ENCODE measurements around the gene TASOR.

The TASOR gene

DNA sequence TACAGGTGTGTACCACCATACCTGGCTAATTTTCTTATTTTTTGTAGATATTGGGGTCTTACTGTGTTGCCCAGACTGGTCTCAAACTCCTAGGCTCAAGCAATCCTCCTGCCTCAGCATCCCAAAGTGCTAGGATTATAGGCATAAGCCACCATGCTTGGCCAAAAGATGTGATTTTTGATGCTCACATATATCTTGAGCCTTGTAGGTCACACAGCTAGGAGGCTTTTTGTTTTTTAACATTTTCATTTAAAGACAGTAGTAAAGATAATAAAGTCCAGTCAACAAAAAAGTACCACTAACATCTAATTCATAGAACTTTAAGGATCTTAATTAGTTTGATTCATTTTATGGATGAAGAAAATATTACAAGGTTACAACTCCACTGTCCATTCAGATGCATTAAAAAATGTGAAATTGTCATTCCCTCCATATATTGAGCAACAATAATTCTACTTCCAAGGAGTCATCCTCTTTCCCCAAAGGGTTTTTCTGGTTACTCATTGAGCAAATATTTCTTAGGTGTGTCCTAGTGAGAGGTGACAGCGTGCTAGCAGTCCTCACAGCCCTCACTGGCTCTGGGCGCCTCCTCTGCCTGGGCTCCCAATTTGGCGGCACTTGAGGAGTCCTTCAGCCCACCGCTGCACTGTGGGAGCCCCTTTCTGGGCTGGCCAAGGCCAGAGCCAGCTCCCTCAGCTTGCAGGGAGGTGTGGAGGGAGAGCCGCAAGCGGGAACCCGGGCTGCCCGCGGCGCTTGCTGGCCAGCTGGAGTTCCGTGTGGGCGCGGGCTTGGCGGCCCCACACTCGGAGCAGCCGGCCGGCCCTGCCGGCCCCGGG is 8.3 kb upstream of the TASOR start:
- H3K9ac ChIP-seq (ENCODE audit: low read length) = no peak overlapping the region
- no peaks in the 10 kb centered on the region for H3K79me2 ChIP-seq (ENCODE audit: control insufficient read depth, insufficient read depth, low read length)
- H4K5ac ChIP-seq (ENCODE audit: low read length) = no peak overlapping the region
- no peaks in the 10 kb centered on the region for H3K36me3 ChIP-seq (ENCODE audit: control insufficient read depth, insufficient read depth, low read length)
- no peak overlapping the region for H2BK15ac ChIP-seq (replicated peaks; ENCODE audit: low read depth)
- no CpG with 5 or more reads among the region's 19 CpGs for WGBS (ENCODE audit: extremely low coverage, insufficient coverage, low lambda C conversion rate)
- no peaks in the 10 kb centered on the region for H3K27me3 ChIP-seq (ENCODE audit: insufficient read depth, low read length, poor library complexity)
- no peak overlapping the region for H3K4me2 ChIP-seq (ENCODE audit: low read length)
- no peak overlapping the region for H3K18ac ChIP-seq (ENCODE audit: low read length)
- H3K79me1 ChIP-seq (ENCODE audit: low read length) = no peaks in the 10 kb centered on the region
- no peak overlapping the region for H4K8ac ChIP-seq (ENCODE audit: low read depth, low read length)
- H3K23ac ChIP-seq (ENCODE audit: low read length) = no peak overlapping the region
- H3K4ac ChIP-seq (ENCODE audit: low read depth, low read length) = no peak overlapping the region
- H2AK5ac ChIP-seq (ENCODE audit: low read length) = no peak overlapping the region
- H3K27ac ChIP-seq (ENCODE audit: low read depth, low read length) = no peak overlapping the region
- no peak overlapping the region for H2BK120ac ChIP-seq (ENCODE audit: low read depth, low read length)
- H3K4me1 ChIP-seq (ENCODE audit: control insufficient read depth, low read depth, low read length) = no peaks in the 10 kb centered on the region
- no peak overlapping the region for H2BK5ac ChIP-seq (ENCODE audit: low read length)
- no peak overlapping the region for H3K4me3 ChIP-seq (ENCODE audit: low read length)
- no peak for DNase-seq
- H3K56ac ChIP-seq (ENCODE audit: low read length) = no peak overlapping the region

DNA sequence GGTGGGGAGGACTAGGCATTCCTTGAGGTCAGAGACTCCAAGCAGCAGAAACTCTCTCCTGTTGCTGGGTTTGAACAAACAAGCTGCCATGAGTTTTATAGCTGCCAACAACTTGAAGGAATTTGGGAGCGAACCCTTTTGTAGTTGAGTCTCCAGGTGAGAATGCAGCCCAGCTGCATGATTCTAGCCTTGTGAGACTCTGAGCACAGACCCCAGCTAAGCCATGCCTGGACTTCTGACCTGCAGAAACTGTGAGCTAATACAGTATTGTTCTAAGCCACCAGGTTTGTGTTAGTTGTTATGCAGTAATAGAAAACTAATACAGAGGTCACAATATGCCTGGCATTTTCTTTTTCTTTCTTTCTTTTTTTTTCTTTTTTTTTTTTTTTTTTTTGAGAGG is 6.2 kb upstream of the TASOR start:
- H3K79me1 ChIP-seq (ENCODE audit: low read length) = no peaks in the 10 kb centered on the region
- no peak overlapping the region for H2BK15ac ChIP-seq (replicated peaks; ENCODE audit: low read depth)
- no peak overlapping the region for H4K5ac ChIP-seq (ENCODE audit: low read length)
- DNase-seq = no peak
- H3K4me3 ChIP-seq (ENCODE audit: low read length) = no peak overlapping the region
- H2AK5ac ChIP-seq (ENCODE audit: low read length) = no peak overlapping the region
- H3K4me2 ChIP-seq (ENCODE audit: low read length) = no peak overlapping the region
- WGBS (ENCODE audit: extremely low coverage, insufficient coverage, low lambda C conversion rate) = no CpG with 5 or more reads among the region's 1 CpG
- H4K8ac ChIP-seq (ENCODE audit: low read depth, low read length) = no peak overlapping the region
- H2BK5ac ChIP-seq (ENCODE audit: low read length) = no peak overlapping the region
- no peaks in the 10 kb centered on the region for H3K4me1 ChIP-seq (ENCODE audit: control insufficient read depth, low read depth, low read length)
- H3K4ac ChIP-seq (ENCODE audit: low read depth, low read length) = no peak overlapping the region
- H3K79me2 ChIP-seq (ENCODE audit: control insufficient read depth, insufficient read depth, low read length) = no peaks in the 10 kb centered on the region
- no peak overlapping the region for H3K18ac ChIP-seq (ENCODE audit: low read length)
- H2BK120ac ChIP-seq (ENCODE audit: low read depth, low read length) = no peak overlapping the region
- H3K27me3 ChIP-seq (ENCODE audit: insufficient read depth, low read length, poor library complexity) = no peaks in the 10 kb centered on the region
- no peak overlapping the region for H3K9ac ChIP-seq (ENCODE audit: low read length)
- no peak overlapping the region for H3K27ac ChIP-seq (ENCODE audit: low read depth, low read length)
- H3K36me3 ChIP-seq (ENCODE audit: control insufficient read depth, insufficient read depth, low read length) = no peaks in the 10 kb centered on the region
- H3K23ac ChIP-seq (ENCODE audit: low read length) = no peak overlapping the region
- no peak overlapping the region for H3K56ac ChIP-seq (ENCODE audit: low read length)

DNA sequence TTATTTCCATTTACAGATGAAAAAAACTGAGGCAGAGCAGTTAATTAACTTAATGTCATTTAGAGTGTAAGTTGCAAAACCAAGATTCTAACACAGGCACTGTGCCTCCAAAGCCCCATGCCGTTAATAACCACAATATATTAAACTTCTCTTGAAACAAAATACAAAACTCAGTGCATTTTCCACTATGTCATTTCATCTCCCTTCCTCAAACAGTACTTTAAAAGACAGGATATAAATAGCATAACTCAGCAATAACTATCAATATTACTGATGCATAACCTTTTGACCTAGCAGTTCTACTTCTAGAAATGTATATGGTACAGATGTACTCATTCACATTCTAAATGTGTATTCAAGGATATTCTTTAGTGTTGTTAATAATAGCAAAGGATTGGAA is 5.1 kb upstream of the TASOR start:
- H3K79me1 ChIP-seq (ENCODE audit: low read length) = no peaks in the 10 kb centered on the region
- H3K27me3 ChIP-seq (ENCODE audit: insufficient read depth, low read length, poor library complexity) = no peaks in the 10 kb centered on the region
- no peak overlapping the region for H2BK5ac ChIP-seq (ENCODE audit: low read length)
- no peak overlapping the region for H2BK120ac ChIP-seq (ENCODE audit: low read depth, low read length)
- H2BK15ac ChIP-seq (replicated peaks; ENCODE audit: low read depth) = no peak overlapping the region
- H4K5ac ChIP-seq (ENCODE audit: low read length) = no peak overlapping the region
- no peaks in the 10 kb centered on the region for H3K36me3 ChIP-seq (ENCODE audit: control insufficient read depth, insufficient read depth, low read length)
- H3K27ac ChIP-seq (ENCODE audit: low read depth, low read length) = no peak overlapping the region
- H4K8ac ChIP-seq (ENCODE audit: low read depth, low read length) = no peak overlapping the region
- H2AK5ac ChIP-seq (ENCODE audit: low read length) = no peak overlapping the region
- no peak overlapping the region for H3K23ac ChIP-seq (ENCODE audit: low read length)
- no peak overlapping the region for H3K4ac ChIP-seq (ENCODE audit: low read depth, low read length)
- DNase-seq = no peak
- no peak overlapping the region for H3K4me2 ChIP-seq (ENCODE audit: low read length)
- no peak overlapping the region for H3K18ac ChIP-seq (ENCODE audit: low read length)
- no peaks in the 10 kb centered on the region for H3K79me2 ChIP-seq (ENCODE audit: control insufficient read depth, insufficient read depth, low read length)
- H3K9ac ChIP-seq (ENCODE audit: low read length) = no peak overlapping the region
- H3K4me3 ChIP-seq (ENCODE audit: low read length) = no peak overlapping the region
- H3K56ac ChIP-seq (ENCODE audit: low read length) = no peak overlapping the region
- no CpG with 5 or more reads among the region's 1 CpG for WGBS (ENCODE audit: extremely low coverage, insufficient coverage, low lambda C conversion rate)
- H3K4me1 ChIP-seq (ENCODE audit: control insufficient read depth, low read depth, low read length) = no peaks in the 10 kb centered on the region

DNA sequence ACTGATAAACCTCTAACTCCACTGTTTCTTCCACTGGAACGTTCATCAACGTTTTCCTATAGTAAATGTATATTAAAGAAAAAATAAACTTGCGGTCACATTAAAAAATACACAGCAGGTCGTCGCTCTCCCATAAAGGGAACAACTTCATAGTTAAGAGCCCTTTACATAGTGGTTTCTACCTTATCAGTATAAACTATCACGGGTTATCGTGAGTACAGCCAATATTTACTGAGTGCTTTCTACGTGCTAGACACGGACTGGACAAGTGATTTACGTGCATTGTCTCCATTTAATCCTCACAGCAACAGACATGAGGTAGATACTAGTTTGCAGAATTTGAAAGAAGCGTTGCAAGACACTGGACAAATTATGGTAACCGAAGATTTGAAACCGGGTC is 964 bp upstream of the TASOR start:
- Histone ChIP-seq H2BK5ac (ENCODE audit: low read length) (no peak overlapping the region), H4K8ac (ENCODE audit: low read depth, low read length) (no peak overlapping the region), H3K56ac (ENCODE audit: low read length) (no peak overlapping the region), H2BK120ac (ENCODE audit: low read depth, low read length) (no peak overlapping the region), H3K79me1 (ENCODE audit: low read length) (no peaks in the 10 kb centered on the region), H3K4ac (ENCODE audit: low read depth, low read length) (no peak overlapping the region), H3K36me3 (ENCODE audit: control insufficient read depth, insufficient read depth, low read length) (no peaks in the 10 kb centered on the region), H3K18ac (ENCODE audit: low read length) (no peak overlapping the region), H2BK15ac (replicated peaks; ENCODE audit: low read depth) (no peak overlapping the region), H3K23ac (ENCODE audit: low read length) (no peak overlapping the region), H3K9ac (ENCODE audit: low read length) (no peak overlapping the region), H3K27ac (ENCODE audit: low read depth, low read length) (no peak overlapping the region), H3K4me3 (ENCODE audit: low read length) (no peak overlapping the region), H3K4me1 (ENCODE audit: control insufficient read depth, low read depth, low read length) (no peaks in the 10 kb centered on the region), H2AK5ac (ENCODE audit: low read length) (no peak overlapping the region), H3K27me3 (ENCODE audit: insufficient read depth, low read length, poor library complexity) (no peaks in the 10 kb centered on the region), H4K5ac (ENCODE audit: low read length) (no peak overlapping the region), H3K79me2 (ENCODE audit: control insufficient read depth, insufficient read depth, low read length) (peaks cover 6% of the 10 kb centered on the region), H3K4me2 (ENCODE audit: low read length) (no peak overlapping the region)
- DNase-seq = no peak
- no CpG with 5 or more reads among the region's 13 CpGs for WGBS (ENCODE audit: extremely low coverage, insufficient coverage, low lambda C conversion rate)

DNA sequence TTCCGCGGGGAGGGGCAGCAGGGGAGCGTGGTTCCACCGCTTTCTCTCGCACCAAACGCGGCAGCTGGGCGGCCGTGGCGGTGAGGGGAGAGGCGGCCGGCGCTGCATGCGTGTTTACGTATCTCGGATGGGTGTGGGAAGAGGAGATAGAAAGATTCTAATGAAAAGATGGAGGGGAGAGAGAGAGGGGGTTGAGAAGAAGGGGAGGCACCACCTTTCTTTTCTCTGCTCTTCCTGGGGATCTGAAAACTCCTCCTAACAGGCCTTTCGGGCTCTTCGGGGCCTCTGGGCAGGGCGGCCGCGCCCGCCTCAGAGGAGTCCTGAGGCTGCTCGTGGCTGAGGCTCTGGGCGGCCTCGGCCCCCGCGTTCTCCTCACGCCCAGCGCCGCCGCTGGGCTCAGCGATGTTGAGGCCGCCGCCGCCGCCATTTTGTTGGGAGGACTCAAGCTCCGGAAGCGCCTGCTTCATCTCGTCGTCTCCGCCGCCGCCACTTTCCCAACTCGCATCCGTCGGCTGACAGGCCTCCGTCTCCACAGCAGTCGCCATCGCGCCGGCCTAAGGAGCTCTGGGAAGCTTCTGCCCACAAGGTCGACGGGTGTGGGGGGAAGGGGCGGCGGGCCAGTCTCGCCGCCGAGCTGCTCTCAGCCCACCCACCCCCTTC is 473 bp downstream of the TASOR start:
- Histone ChIP-seq H3K4me1 (ENCODE audit: control insufficient read depth, low read depth, low read length) (no peaks in the 10 kb centered on the region), H2BK5ac (ENCODE audit: low read length) (peak overlapping the region; percentile 71), H4K5ac (ENCODE audit: low read length) (peak overlapping the region; percentile 74), H3K56ac (ENCODE audit: low read length) (peak overlapping the region; percentile 99), H2BK15ac (replicated peaks; ENCODE audit: low read depth) (no peak overlapping the region), H3K18ac (ENCODE audit: low read length) (peak overlapping the region; percentile 98), H4K8ac (ENCODE audit: low read depth, low read length) (no peak overlapping the region), H3K23ac (ENCODE audit: low read length) (peak overlapping the region; percentile 74), H3K27ac (ENCODE audit: low read depth, low read length) (peak overlapping the region; percentile 92), H2AK5ac (ENCODE audit: low read length) (no peak overlapping the region), H3K27me3 (ENCODE audit: insufficient read depth, low read length, poor library complexity) (no peaks in the 10 kb centered on the region), H3K36me3 (ENCODE audit: control insufficient read depth, insufficient read depth, low read length) (no peaks in the 10 kb centered on the region), H3K79me1 (ENCODE audit: low read length) (no peaks in the 10 kb centered on the region), H2BK120ac (ENCODE audit: low read depth, low read length) (no peak overlapping the region), H3K4me3 (ENCODE audit: low read length) (peak overlapping the region; percentile 91), H3K4ac (ENCODE audit: low read depth, low read length) (peak overlapping the region; percentile 81), H3K4me2 (ENCODE audit: low read length) (peak overlapping the region; percentile 35), H3K9ac (ENCODE audit: low read length) (peak overlapping the region; percentile 96), H3K79me2 (ENCODE audit: control insufficient read depth, insufficient read depth, low read length) (peaks cover 8% of the 10 kb centered on the region)
- DNase-seq = peak; percentile 83
- WGBS (ENCODE audit: extremely low coverage, insufficient coverage, low lambda C conversion rate) = no CpG with 5 or more reads among the region's 58 CpGs
